ENCODE measurements around the gene RCVRN. TPM values are rescaled to one million over a fixed set of nuclear protein-coding genes. Genes with fewer than 3 reads are reported as not detected.

The RCVRN gene
- total RNA-seq, 2 donors from 2014 or later: not detected

Other genes with a start within 250 kb of the RCVRN start
- gene DHRS7C, start 113.7 kb downstream of the RCVRN start, total RNA-seq: not detected
- gene GSG1L2, start 83.2 kb downstream of the RCVRN start, total RNA-seq: not detected
- gene GLP2R, start 79.3 kb downstream of the RCVRN start, total RNA-seq: not detected

Data from activated naive CD4-positive, alpha-beta T cell treated with anti-CD3 and anti-CD28 coated beads, Interleukin-2, amount 50 U/mL, for 72 hours (primary cell).